GM21367 (cell line): Measurements from ENCODE around the gene BRICD5.
A peak's percentile ranks its signal among the peaks of the same experiment; 100 is the strongest.
"Not testable (repeated sequence)": the region's sequence is repeated elsewhere in the genome, so short reads cannot be mapped to it uniquely, and the experiment has no call there.

Source experiments
- ATAC-seq: cut with Tn5 transposase; IDR thresholded peaks from one replicate; pipeline ENCODE4 v1.9.1; 2021; ENCODE audit not compliant: unreplicated experiment

BRICD5 gene

GRCh38 chr16:2223221-2223941 is 12.7 kb upstream of the BRICD5 start, which contains the start of gene E4F1:
Gene E4F1, plus strand, starts transcription at chr16:2223591. Its CDS starts 23 bp downstream, at chr16:2223614.
- ATAC-seq, result peak; percentile 79

GRCh38 chr16:2216330-2216729 is 5.7 kb upstream of the BRICD5 start:
- ATAC-seq, result no peak

DNA sequence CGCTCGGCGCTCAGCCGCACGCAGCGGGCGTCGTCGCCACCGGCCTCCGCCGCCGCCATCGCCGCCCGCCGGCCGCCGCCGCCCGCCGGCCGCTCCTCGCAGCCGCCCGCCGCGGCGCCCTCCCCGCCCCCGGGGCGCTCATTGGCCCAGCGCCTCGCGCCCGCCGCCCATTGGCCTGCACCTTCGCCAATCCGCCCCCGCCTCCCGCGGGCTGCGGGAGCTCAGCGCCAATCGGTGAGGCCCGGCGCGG is 4.0 kb upstream of the BRICD5 start, which contains the start of gene PGP:
TSS of gene PGP (minus strand) at position 122 of the 250 bp plus-strand sequence. CDS start at position 59, 63 bp downstream.
- peak; percentile 68 for ATAC-seq

DNA sequence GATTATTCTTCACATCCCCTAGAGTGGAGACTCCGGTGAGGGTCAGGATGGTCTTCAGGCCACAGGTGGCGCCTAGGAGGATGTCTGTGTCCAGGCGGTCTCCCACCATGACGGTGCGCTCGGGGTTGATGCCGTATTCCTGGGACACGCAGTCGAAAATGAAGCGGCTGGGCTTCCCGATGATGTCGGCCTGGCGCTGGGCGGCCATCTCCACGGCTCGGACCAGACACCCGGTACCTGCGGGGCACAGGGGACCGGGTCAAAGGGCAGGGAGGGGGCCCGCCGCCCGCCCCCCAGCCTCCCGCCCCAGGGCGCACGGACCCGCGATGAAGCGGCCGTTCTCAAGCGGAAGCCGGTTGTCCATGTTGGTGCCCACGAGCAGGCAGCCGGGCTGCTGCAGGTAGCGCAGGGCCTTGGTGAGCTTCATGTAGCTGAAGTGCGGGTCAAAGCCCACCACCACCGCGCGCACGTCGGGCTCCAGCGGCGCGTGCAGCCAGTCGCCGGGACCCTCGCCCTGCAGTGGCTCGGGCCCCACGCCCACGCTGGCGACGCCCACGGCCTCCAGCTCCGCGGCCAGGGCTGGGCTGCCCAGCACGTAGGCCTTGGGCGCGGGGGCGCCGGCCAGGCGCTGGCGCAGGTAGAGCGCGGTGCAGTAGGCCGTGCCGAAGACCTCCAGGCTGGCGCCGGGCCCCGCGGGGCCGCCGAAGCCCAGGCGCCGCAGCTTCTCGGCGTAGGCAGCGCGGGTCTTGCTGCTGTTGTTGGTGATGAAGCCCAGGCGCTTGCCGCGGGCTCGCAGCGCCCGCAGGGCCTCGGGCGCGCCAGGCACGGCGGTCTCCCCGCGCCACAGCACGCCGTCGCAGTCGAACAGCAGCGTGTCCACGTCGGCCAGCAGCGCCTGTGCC is 3.4 kb upstream of the BRICD5 start:
- ATAC-seq, result no peak

DNA sequence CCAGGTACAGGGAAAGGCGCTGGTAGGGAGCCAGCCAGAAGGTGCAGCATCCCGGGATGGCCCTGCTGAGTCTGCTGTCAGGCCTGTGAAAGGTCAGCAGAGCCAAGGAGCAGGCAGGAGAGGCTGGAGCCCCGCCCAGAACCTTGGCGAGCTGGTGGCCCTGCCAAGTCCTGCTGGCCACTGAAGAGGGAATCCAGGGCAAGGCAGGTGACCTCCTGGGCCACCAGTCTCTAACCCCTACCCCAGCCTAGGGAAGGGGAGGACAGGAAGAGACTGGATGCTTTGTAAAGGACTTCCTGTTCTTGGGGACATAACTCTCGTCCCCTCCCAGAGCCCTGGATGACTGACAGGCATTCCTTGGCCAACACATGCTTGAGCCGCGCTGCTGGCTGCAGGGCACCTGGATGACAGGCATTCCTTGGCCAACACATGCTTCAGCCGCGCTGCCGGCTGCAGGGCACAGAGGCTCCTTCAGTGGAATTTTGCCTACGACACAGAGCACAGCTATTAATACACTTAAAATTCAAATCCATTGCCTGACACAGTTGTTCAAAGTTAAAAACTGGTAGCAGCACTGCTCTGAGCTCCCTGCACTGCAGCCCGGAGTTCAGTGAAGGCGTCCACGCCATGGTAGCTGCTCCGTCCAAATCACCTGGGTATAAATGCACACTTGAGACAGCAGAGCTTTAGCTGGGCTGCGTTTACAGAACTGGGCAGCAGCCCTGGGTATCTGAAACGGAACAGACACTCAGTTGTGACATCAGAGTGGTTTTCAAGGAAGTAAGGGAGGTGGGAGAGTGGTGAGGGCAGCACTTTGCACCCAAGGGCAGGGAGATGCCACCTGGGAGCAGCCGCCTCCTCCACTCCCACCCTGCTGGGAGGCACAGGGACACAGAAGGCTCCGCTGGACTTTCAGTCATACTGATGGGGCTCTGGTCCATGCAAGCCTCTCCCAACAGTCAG is 2.0 kb upstream of the BRICD5 start:
- no peak for ATAC-seq

GRCh38 chr16:2211923-2212347 is 1.3 kb upstream of the BRICD5 start:
- no peak for ATAC-seq

- ATAC-seq, result no peak
These were observed 692 bp downstream of the BRICD5 start for GRCh38 chr16:2210009-2210332.

- ATAC-seq, result no peak
These were observed 1.2 kb downstream of the BRICD5 start for GRCh38 chr16:2209258-2210008.

DNA sequence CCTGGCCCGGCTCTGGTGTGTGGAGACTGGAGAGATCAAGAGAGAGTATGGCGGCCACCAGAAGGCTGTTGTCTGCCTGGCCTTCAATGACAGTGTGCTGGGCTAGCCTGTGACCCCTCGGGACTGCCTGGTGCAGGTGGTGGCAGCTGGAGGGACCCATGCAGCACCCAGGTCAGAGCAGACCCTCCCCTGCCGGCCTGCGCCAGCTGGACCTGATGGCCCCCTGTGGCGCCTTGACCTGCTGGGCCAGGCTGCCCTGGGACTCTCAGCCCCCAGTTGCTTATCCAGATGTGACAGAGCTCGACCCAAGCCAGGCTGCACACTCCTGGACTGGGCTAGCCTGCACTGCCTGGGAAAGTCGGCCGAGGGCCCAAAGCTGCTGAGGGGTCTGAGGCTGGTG is 1.9 kb downstream of the BRICD5 start:
- ATAC-seq, result no peak

DNA sequence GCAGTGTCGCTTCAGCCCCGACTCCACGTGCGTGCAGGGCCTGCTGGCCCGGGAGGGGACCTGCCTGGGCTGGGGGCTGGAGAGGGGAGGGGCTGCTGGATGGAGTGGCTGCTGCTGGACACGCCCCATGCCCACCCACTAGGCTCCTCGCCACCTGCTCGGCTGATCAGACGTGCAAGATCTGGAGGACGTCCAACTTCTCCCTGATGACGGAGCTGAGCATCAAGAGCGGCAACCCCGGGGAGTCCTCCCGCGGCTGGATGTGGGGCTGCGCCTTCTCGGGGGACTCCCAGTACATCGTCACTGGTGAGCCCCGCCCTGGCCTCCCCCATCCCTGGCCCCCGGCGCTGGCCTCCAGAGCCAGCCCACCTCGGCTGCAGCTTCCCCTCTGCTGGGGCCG is 2.4 kb downstream of the BRICD5 start:
- ATAC-seq, result no peak

GRCh38 chr16:2207872-2208271 is 2.8 kb downstream of the BRICD5 start:
- no peak for ATAC-seq

DNA sequence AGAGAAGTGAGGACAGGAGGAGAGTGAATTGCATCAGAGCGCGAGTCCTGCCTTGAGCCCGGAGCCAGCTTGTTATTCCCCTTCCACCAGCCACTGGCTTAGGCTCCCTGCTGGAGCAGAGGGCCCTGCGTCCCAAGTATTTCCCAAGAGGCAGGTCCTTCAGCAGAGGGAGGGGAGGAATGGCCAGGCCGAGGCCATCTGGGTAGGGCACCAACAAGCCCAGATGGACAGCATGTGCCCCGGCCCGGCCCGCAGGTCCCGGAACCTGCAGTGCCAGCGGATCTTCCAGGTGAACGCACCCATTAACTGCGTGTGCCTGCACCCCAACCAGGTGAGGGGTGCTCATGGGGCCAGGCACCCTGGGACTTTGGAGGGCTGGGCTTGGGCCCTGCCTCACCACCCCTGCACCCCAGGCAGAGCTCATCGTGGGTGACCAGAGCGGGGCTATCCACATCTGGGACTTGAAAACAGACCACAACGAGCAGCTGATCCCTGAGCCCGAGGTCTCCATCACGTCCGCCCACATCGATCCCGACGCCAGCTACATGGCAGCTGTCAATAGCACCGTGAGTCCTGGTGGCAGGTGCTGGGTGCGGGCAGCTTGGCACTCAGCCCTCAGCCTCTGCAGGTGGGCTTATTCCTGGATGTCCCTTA is 3.8 kb downstream of the BRICD5 start:
- no peak for ATAC-seq

GRCh38 chr16:2206420-2206779 is 4.3 kb downstream of the BRICD5 start:
- no peak for ATAC-seq

DNA sequence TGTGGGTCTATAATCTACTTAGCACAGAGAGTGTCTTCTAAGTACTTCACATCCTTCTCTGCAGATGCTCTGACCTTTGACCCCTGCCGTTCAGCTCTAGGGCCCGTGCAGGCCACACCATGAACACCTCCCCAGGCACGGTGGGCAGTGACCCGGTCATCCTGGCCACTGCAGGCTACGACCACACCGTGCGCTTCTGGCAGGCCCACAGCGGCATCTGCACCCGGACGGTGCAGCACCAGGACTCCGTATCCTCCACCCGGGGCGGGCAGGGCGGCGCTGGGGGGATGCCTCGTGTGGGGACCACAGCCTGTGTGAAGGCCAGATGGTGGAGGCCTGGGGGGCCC is 4.7 kb downstream of the BRICD5 start:
- ATAC-seq, result peak; percentile 4

- ATAC-seq, result peak; percentile 41
These were observed 5.3 kb downstream of the BRICD5 start, which contains the start of gene MLST8 for GRCh38 chr16:2205104-2205966. Gene MLST8, plus strand, starts transcription at chr16:2205454. Its CDS starts 632 bp downstream, at chr16:2206086.

DNA sequence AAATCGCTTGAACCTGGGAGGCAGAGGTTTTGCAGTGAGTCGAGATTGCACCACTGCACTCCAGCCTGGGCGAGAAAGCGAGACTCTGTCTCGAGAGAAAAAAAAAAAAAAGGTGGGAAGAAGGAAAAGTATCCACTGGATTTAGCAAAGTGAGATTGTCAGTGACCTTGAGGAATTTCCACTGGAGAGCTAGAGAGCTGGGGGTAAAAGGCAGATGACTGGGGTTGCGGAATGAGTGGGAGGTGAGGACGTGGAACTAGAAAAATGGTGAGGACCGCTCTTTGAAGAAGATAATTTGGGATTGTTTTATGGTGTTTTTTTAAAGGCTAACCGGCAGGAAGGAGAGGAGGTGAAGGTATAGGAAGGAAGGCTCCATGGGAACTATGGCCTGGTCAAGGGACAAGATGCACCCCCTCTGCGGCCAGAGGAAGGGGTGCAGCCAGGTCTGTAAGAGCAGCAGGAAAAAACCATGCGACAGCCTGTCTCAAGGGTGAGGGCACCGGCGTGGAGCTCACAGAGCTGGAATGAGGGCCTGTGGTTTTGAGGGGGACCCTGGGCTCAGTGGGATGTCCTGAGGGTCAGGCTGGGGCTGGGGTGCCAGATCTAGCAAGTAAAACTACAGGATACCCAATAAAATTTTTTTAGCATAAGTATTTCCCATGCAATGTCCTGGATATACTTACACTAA is 6.1 kb downstream of the BRICD5 start:
- ATAC-seq, result no peak

GRCh38 chr16:2203119-2203688 is 7.5 kb downstream of the BRICD5 start:
- ATAC-seq, result not testable (repeated sequence)

GRCh38 chr16:2200313-2200712 is 10.3 kb downstream of the BRICD5 start:
- ATAC-seq, result no peak
